ENCODE measurements around the gene FOXP1.

DNA sequence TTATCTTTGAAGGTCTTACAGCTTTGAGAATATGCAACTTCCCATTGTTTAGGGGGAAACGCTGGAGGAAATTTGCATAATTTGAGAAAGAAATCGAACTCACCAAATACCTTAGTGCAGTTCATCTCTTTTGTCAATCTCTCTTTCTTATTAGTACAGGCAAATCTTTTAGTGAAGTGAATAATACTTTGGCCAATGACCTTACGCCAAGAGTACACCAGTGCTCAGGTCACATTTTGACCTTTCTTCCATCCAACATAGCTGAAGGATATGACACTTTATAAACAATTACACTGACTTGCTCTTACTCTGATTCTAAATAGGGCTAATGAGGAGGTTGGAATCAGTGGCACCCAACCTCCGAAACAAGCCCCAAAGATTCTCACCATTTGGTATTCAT lies 494.8 kb downstream of the FOXP1 start:
- TF ChIP-seq EZH2 (IDR thresholded peaks at IDR 0.05; ENCODE audit: insufficient read depth, poor library complexity, severe bottlenecking): no peak
- TF ChIP-seq EZH2phosphoT487 (IDR thresholded peaks at IDR 0.05; ENCODE audit: insufficient read depth, low read depth): no peak
